GM21367 (cell line): Measurements from ENCODE around the gene PPIF.
"Not testable (repeated sequence)": the region's sequence is repeated elsewhere in the genome, so short reads cannot be mapped to it uniquely, and the experiment has no call there.

Experiments used
- ATAC-seq: cut with Tn5 transposase; IDR thresholded peaks from one replicate; pipeline ENCODE4 v1.9.1; 2021; ENCODE audit not compliant: unreplicated experiment

The PPIF gene

GRCh38 chr10:79329529-79329928 is 17.7 kb upstream of the PPIF start:
- no peak for ATAC-seq

GRCh38 chr10:79331226-79331625 is 16.0 kb upstream of the PPIF start:
- no peak for ATAC-seq

- peak; percentile 68 for ATAC-seq
Measured at GRCh38 chr10:79331709-79332108, 15.6 kb upstream of the PPIF start.

GRCh38 chr10:79332610-79333315 is 14.5 kb upstream of the PPIF start:
- ATAC-seq = not testable (repeated sequence)

GRCh38 chr10:79333513-79333912 is 13.8 kb upstream of the PPIF start:
- ATAC-seq = no peak

- ATAC-seq = no peak
Measured at GRCh38 chr10:79334573-79334972, 12.7 kb upstream of the PPIF start.

- no peak for ATAC-seq
Measured at GRCh38 chr10:79335094-79335469, 12.2 kb upstream of the PPIF start.

GRCh38 chr10:79335470-79336235 is 11.6 kb upstream of the PPIF start:
- ATAC-seq = no peak

GRCh38 chr10:79336276-79336675 is 11.0 kb upstream of the PPIF start:
- ATAC-seq = no peak

GRCh38 chr10:79336739-79337138 is 10.5 kb upstream of the PPIF start:
- ATAC-seq = no peak

GRCh38 chr10:79337783-79338469 is 9.3 kb upstream of the PPIF start:
- not testable (repeated sequence) for ATAC-seq

GRCh38 chr10:79339266-79339665 is 8.0 kb upstream of the PPIF start:
- ATAC-seq = no peak

- ATAC-seq = no peak
Measured at GRCh38 chr10:79340646-79341244, 6.5 kb upstream of the PPIF start.

- ATAC-seq = no peak
Measured at GRCh38 chr10:79342295-79342761, 4.9 kb upstream of the PPIF start.

GRCh38 chr10:79342811-79343561 is 4.3 kb upstream of the PPIF start:
- ATAC-seq = no peak

GRCh38 chr10:79344502-79345195 is 2.6 kb upstream of the PPIF start:
- ATAC-seq = no peak

- ATAC-seq = no peak
Measured at GRCh38 chr10:79345241-79346011, 1.8 kb upstream of the PPIF start.

GRCh38 chr10:79346012-79346340 is 1.3 kb upstream of the PPIF start:
- ATAC-seq = no peak

- ATAC-seq = no peak
Measured at GRCh38 chr10:79346388-79347225, 662 bp upstream of the PPIF start.
